SK-N-SH treated with all-trans-retinoic acid at 6 μM for 48 hours (cell line): ENCODE data around the gene DOCK2.

ENCODE experiments used
- ARNTL ChIP-seq: fragments of 450-650 bp; formaldehyde crosslinking; IDR thresholded peaks from 2 replicates; pipeline ENCODE4 v1.5.0; 2020; ENCODE audit warnings: low read depth, mild to moderate bottlenecking, moderate library complexity, borderline replicate concordance
- RARB ChIP-seq: fragments of 250-450 bp; sonication (Bioruptor Pico); IDR thresholded peaks from 2 replicates; pipeline ENCODE4 v1.8.0; 2021; ENCODE audit warnings: mild to moderate bottlenecking, moderate library complexity
- ZFP3 ChIP-seq: fragments of 250-450 bp; sonication (Bioruptor Pico); IDR thresholded peaks from 2 replicates; pipeline ENCODE4 v1.5.0; 2020; ENCODE audit warnings: mild to moderate bottlenecking, moderate library complexity
- ZNF8 ChIP-seq: fragments of 450-650 bp; formaldehyde crosslinking; IDR thresholded peaks from 2 replicates; pipeline ENCODE4 v1.5.0; 2020; ENCODE audit warnings: mild to moderate bottlenecking, moderate library complexity
- TF ChIP-seq, protein P1 (sequence below): fragments of 250-450 bp; sonication (Bioruptor Pico); IDR thresholded peaks from 2 replicates; pipeline ENCODE4 v1.8.0; 2020; ENCODE audit warnings: mild to moderate bottlenecking, moderate library complexity, borderline replicate concordance

DNA sequence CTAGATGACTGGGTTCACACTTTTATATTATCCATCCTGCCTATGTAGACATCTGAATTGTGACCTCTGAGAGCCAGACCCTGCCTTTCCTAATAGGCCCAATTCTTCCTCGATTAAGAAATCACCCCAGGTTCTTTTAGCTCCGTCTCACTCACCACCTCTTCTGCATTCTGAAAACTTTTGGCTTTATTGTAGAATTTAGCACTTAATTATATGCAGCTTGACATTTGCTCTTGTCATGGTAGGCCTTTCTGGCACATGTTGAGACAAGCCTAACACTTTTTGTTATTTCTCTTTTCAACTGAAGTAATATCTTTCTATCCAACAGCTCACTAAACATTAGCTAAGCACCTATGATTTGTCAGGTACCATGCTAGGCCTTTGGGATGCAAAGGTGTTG, 180.0 kb downstream of the DOCK2 start:
- TF ChIP-seq ARNTL, result no peak
- TF ChIP-seq ZNF8 (CRISPR knock-in tag), result no peak
- TF ChIP-seq ZFP3, result no peak
- no peak for TF ChIP-seq RARB
- TF ChIP-seq, protein P1, sequence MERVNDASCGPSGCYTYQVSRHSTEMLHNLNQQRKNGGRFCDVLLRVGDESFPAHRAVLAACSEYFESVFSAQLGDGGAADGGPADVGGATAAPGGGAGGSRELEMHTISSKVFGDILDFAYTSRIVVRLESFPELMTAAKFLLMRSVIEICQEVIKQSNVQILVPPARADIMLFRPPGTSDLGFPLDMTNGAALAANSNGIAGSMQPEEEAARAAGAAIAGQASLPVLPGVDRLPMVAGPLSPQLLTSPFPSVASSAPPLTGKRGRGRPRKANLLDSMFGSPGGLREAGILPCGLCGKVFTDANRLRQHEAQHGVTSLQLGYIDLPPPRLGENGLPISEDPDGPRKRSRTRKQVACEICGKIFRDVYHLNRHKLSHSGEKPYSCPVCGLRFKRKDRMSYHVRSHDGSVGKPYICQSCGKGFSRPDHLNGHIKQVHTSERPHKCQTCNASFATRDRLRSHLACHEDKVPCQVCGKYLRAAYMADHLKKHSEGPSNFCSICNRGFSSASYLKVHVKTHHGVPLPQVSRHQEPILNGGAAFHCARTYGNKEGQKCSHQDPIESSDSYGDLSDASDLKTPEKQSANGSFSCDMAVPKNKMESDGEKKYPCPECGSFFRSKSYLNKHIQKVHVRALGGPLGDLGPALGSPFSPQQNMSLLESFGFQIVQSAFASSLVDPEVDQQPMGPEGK, result no peak
